Heart left ventricle (tissue), 13 donors: ENCODE measurements around the gene INPP4A.

Experiments used
- CTCF ChIP-seq, 12 donors: fragments of 200-600 bp; sonication (generic) in 4 of 12; IDR thresholded peaks; one replicate each; pipeline versions ENCODE4 v1.5.0 to v1.8.0; 2018 to 2022; ENCODE audit warnings: antibody characterized with exemption in 12 of 12, mild to moderate bottlenecking in 5 of 12
- POLR2A ChIP-seq, 2 donors: fragments of 450-650 bp; IDR thresholded peaks; one replicate each; pipeline ENCODE4 v1.6.1; 2017; ENCODE audit warnings: antibody characterized with exemption in 2 of 2, mild to moderate bottlenecking in 2 of 2, moderate library complexity in 2 of 2
- donor health status: ischemic (EF 13 %, LVEDD 7.1; RV severe dilation, severe dysfunction).
- donor health status: DM: no; HTN: yes; CAD: no.
- donor health status: DM: no; HTN: no; CAD: no.
- donor health status: ischemic (EF 25% LVEDD 6.9; RV normal size, moderate dysfunction).
- donor health status: ischemic (EF 25% LVEDD 5.7; RV mildly dilated, moderate dysfunction).
- donor health status: ischemic (EF 35%, LVEDD 5.7; RV mildly dilated, moderate dysfunction).
- donor health status: nonischemic (EF 11% LVEDD 7.7; RV severe dilation, severe dysfunction).
- donor health status: DM: yes; HTN: yes; CAD: no.
- donor health status: PGD.
- donor health status: ischemic (EF 29% LVEDD 5.4; RV normal size, mild dysfunction).
- donor health status: nonischemic (EF 23%, LVEDD 6.1; RV moderate dilation, normal function).

GRCh38 chr2:98463081-98463481 is 18.4 kb downstream of the INPP4A start:
- TF ChIP-seq CTCF (IDR thresholded peaks at IDR 0.05) (no peak), POLR2A (IDR thresholded peaks at IDR 0.05) (no peak)
